Choroid plexus epithelial cell (primary cell): ENCODE data around the gene RGL3.
"Not testable (repeated sequence)": the region's sequence is repeated elsewhere in the genome, so short reads cannot be mapped to it uniquely, and the experiment has no call there.

Experiments
- DNase-seq: peaks from one replicate; pipeline ENCODE4 v3.0.0-alpha.2; 2010; ENCODE audit warnings: low read depth
- H3K4me3 ChIP-seq: 2 replicates; pipeline ENCODE4 v1.5.1; 2011; ENCODE audit warnings: low read depth, mild to moderate bottlenecking, control low read depth, low read length, moderate library complexity
- TF ChIP-seq, protein P1 (sequence below): conservative IDR thresholded peaks from 2 replicates; pipeline ENCODE4 v1.5.1; 2011; ENCODE audit warnings: low read depth, mild to moderate bottlenecking, control low read depth, inconsistent platforms, low read length, moderate library complexity

RGL3 gene

DNA sequence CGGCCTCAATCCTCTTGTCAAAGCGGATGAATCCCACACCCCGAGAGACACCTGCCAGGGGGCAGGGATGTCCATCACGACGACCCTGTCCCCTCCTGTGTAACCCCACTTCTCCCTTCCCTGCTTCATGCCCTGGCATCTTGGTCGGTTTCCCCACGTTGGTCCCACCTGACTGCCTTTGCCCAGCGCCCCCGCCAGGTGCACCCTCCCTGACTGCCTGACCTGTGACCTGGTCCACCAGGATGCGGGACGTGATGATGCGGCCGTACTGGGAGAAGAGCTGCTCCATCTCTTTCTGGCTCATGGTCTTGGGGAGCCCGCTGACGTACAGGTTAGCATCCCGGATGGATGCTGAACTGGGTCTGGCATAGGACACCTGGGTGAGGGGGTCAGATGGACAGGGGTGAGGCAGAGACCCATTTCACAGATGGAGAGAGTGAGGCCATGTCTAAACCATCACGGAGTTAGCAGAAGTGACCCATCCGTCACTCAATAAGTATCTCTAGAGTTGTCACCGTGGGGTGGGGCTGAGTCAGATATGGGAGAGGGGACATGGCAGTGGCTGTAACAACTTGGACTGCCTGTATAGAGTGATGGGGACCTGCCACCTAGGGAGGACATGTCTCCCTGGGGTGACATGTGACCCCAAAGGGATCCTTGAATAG is 39.3 kb upstream of the RGL3 start:
- TF ChIP-seq, protein P1, sequence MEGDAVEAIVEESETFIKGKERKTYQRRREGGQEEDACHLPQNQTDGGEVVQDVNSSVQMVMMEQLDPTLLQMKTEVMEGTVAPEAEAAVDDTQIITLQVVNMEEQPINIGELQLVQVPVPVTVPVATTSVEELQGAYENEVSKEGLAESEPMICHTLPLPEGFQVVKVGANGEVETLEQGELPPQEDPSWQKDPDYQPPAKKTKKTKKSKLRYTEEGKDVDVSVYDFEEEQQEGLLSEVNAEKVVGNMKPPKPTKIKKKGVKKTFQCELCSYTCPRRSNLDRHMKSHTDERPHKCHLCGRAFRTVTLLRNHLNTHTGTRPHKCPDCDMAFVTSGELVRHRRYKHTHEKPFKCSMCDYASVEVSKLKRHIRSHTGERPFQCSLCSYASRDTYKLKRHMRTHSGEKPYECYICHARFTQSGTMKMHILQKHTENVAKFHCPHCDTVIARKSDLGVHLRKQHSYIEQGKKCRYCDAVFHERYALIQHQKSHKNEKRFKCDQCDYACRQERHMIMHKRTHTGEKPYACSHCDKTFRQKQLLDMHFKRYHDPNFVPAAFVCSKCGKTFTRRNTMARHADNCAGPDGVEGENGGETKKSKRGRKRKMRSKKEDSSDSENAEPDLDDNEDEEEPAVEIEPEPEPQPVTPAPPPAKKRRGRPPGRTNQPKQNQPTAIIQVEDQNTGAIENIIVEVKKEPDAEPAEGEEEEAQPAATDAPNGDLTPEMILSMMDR, result no peak
- no peak overlapping the region for H3K4me3 ChIP-seq
- no peak for DNase-seq

DNA sequence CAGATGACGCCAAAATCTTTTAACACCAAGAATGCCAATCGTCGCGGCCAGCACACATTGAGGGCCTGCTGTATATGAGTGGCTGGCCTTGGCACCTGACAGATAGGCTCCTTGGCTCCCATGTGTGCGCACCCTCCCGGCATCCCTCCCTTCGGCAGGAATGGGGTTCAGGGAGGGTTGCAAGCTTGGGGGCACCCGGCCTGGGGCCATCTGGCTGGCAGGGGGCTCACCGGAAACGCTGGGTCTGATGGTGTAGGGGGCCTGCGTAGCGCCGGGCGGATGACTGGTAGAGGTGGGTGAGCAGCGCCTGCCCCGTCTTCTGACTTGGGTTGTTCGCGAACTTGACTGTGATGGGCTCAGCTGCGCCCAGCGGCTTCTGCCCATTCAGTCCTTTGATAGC is 38.7 kb upstream of the RGL3 start:
- TF ChIP-seq, protein P1, result no peak
- H3K4me3 ChIP-seq, result no peak overlapping the region
- no peak for DNase-seq

- H3K4me3 ChIP-seq, result no peak overlapping the region
- DNase-seq, result peak; percentile 15
- TF ChIP-seq, protein P1, result no peak
These were observed 38.0 kb upstream of the RGL3 start for GRCh38 chr19:11457115-11457514.

- DNase-seq, result no peak
- TF ChIP-seq, protein P1, result no peak
- H3K4me3 ChIP-seq, result no peak overlapping the region
These were observed 37.5 kb upstream of the RGL3 start for GRCh38 chr19:11456659-11457058.

DNA sequence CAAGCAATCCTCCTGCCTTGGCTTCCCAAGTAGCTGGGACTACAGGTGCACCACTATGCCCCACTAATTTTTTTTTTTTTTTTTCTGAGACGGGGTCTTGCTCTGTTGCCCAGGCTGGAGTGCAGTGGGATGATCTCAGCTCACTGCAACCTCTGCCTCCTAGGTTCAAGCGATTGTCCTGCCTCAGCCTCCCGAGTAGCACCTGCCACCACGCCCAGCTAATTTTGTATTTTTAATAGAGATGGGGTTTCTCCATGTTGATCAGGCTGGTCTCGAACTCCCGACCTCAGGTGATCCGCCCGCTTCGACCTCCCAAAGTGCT is 36.1 kb upstream of the RGL3 start:
- H3K4me3 ChIP-seq, DNase-seq: not testable (repeated sequence)

DNA sequence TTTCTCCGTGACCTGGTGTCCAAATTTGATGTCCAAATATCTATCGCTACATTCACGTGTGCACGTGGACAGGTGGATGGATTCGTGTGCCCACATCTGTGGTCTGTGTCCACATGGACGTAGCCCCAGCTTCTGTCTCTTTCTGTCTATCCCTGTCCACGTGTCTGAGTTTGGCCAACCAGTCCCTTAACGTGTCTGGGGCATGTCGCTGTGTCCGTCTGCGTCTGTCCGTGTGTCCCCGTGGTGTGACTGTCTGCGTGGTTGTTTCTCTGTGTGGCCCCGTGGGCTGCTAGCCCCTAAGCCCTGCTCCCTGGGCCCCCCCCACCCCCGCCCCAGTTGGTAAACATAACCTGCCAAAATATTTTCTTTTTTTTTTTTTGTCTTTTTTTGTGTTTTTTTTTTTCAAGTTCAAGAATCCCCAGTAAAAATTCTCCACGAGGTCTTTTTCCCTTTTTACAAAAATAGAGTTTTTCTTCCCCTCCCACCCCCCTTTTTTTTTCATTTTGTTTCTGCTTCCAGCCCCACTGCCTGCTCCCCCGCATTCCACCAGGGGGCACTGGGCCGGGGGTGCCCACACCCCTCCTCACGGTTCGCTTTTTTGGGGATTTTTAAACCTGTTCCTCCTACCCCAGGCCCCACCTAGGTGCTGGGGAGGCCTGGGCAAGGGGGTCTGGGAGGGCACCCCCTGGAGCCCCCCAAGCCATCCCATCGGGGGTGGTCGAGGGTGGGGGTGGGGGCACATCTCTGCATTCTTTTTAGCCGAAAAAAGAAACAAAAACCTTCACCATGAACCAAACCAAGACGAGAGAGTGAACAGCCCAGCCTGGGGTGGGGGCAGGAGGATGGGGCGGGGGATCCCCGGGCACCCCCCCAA is 34.6 kb upstream of the RGL3 start:
- TF ChIP-seq, protein P1, result peak; percentile 50
- DNase-seq, result no peak
- H3K4me3 ChIP-seq, result no peak overlapping the region

DNA sequence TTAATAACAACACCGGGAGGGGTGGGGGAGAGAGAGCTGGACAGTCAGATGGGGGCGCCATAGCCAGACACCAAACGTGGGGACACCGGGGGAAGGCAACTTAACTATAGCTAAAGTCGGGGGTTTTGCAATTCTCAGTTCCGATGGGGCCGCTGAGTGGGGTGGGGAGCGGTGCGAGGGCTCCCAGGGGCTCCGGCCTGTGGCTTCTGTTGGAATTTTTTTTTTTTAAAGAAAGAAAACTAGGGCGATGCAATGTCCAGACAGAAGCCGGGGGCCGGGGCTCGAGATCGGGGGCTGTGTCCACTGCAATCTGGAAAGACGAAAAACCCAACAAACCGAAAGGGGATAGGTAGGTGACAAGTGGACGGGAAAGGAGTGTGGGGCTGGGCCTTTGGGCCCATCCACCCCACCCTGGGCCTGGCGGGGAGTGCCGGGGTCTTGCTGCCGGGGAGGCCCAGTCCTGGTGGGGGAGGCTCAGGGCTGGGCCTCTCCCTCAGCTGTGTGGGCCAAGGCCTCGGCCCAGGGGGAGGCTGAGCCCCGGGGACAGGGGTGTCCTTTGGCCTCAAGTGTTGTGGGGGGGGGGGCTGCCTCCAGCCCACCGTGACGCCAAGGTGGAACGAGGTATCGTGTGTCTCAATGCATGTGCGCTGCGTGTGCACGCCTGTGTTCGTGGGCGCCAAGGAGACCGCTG is 33.7 kb upstream of the RGL3 start:
- H3K4me3 ChIP-seq, result no peak overlapping the region
- TF ChIP-seq, protein P1, result peak; percentile 39
- peak; percentile 25 for DNase-seq
